NCI-H526 treated with DMSO at 0.1 percent for 48 hours (cell line): ENCODE results near the gene RASGEF1B.

Experiments
- DNase-seq: peaks from one replicate; lab custom pipeline; 2025; lab: John Stamatoyannopoulos, UW

Gene RASGEF1B

GRCh38 chr4:81471588-81472280, at the start of gene RASGEF1B:
Gene RASGEF1B, minus strand, starts transcription at chr4:81471907. Its CDS starts 12,399 bp downstream, at chr4:81459508.
- peak; percentile 50 for DNase-seq

GRCh38 chr4:81519856-81520255, 48.1 kb upstream of the RASGEF1B start:
- no peak for DNase-seq

DNA sequence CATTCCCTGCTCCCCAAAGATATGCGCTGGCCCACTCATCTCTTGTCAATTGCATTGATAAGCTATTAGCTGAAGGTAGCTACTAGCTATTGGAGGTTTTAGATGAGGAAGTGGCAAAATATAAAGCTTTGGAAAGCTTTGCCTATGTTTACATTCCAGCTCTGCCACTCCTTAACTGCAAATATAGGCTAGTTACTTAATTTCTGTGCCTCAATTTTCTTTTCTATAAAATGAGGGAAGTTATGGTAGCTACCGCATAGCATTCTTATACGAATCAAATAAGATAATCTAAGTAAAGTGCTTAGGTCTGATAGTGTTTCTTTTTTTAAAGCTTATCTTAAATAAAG, 47.7 kb upstream of the RASGEF1B start:
- DNase-seq: no peak

DNA sequence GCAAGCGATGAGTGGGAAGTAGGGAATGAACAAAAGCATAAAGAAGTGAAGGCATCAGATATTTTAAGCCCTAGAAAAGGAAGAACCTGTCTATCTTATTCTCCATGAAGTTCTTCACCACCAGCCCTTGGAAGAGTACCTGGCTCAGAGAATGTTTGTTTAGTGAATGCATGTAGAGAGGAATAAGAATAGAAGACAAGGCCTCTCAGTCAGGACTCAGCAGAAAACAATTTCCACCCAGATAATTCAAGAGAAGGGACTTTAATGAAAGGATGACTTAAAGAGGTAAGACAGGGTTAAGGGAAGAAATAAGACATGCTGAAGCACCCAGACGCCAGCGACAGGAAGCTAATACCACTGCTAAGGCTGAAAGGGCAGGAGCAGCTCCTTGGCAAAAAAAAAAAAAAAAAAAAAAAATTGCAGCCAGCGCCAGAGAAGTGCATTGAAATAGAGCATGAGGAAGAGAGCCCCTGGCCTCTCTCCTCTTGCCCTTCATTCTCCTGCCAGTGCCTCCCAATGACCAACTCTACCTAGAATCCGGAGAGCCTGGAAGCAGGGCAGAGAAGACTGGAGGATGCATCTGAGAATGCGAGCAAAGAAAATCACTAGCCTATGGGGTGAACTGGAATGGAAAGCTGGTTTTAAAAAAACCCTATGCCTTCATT, 47.2 kb upstream of the RASGEF1B start:
- DNase-seq: no peak

- no peak for DNase-seq
These were observed 44.5 kb upstream of the RASGEF1B start for GRCh38 chr4:81516241-81516640.

- DNase-seq: no peak
These were observed 41.2 kb upstream of the RASGEF1B start for GRCh38 chr4:81512757-81513501.

GRCh38 chr4:81512001-81512756, 40.5 kb upstream of the RASGEF1B start:
- no peak for DNase-seq

- no peak for DNase-seq
These were observed 39.0 kb upstream of the RASGEF1B start for GRCh38 chr4:81510643-81511178.

DNA sequence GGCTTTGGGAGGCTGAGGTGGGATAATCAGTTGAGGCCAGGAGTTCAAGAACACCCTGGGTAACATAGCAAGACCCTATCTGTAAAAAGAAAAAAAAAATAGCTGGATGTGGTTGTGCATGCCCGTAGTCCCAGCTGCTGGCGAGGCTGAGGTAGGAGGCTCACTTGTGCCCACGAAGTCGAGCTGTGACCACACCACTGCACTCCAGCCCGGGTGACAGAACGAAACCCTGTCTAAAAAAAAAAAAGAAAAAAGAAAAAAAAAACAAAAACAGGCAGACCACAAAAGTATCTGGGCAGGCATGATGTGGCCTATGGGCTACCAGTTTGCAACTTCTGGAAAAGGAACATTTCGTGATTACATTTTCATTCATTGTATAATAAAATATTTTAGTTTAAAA, 38.1 kb upstream of the RASGEF1B start:
- no peak for DNase-seq

DNA sequence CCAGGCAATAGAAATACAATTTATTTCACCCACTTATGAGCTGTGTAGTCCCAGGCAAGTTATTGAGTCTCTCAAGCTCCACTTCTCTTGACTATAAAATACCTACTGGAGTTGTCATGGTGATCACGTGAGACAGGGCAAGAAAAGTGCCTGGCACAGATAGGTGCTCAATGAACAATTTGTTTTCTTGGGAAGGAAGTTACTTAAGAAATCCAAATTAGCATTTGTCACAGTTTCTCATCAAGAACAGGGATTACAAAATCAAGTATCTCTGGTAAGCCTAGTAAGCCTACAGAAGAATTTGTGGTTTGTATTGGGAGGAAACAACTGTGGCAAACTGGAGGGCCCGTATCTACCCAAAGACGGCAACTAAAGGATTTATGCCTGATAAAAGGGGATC, 37.5 kb upstream of the RASGEF1B start:
- no peak for DNase-seq

- no peak for DNase-seq
These were observed 36.9 kb upstream of the RASGEF1B start for GRCh38 chr4:81508411-81509185.

- no peak for DNase-seq
These were observed 35.8 kb upstream of the RASGEF1B start for GRCh38 chr4:81507530-81507929.

DNA sequence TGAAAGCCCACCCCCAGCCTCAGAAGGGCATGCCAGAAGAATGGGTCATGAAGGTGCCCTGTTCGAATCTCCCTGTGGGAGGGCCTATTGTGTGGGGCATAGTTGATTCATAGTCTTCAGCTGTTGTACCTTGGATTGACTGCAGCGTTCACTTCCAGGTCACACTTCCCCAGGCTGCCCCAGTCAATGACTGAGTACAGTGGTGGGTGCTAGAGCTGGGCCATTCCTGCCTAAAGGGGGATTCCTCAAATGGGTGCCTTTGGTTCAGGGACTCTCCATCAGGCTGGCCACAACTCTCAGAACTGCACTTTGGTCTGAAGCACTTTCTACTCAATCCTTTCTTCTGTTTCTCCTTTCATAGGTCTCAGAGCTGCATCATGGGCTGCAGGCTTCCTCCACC, 35.0 kb upstream of the RASGEF1B start:
- DNase-seq: no peak

GRCh38 chr4:81505726-81506125, 34.0 kb upstream of the RASGEF1B start:
- no peak for DNase-seq

GRCh38 chr4:81505004-81505598, 33.4 kb upstream of the RASGEF1B start:
- no peak for DNase-seq

- DNase-seq: no peak
These were observed 32.7 kb upstream of the RASGEF1B start for GRCh38 chr4:81504112-81505003.

GRCh38 chr4:81503586-81503985, 31.9 kb upstream of the RASGEF1B start:
- DNase-seq: no peak

DNA sequence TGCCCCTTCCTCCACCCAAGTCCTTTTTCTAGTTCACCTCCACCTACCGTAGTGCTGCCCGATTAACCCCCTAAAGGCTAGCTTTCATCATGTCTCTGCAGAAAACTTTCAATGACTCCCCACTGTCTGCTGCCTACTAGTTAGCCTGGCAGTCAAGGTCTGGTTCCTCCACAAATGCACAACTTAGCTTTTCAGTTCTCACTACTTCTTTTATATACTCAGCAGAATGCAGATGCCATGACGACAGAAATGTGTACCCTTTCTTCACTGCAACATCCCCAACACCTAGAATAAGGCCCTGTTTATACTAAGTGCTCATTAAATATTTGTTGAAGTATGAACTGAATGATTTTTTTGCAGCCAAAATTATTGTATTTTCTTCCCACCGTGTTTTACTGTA, 30.9 kb upstream of the RASGEF1B start:
- no peak for DNase-seq

DNA sequence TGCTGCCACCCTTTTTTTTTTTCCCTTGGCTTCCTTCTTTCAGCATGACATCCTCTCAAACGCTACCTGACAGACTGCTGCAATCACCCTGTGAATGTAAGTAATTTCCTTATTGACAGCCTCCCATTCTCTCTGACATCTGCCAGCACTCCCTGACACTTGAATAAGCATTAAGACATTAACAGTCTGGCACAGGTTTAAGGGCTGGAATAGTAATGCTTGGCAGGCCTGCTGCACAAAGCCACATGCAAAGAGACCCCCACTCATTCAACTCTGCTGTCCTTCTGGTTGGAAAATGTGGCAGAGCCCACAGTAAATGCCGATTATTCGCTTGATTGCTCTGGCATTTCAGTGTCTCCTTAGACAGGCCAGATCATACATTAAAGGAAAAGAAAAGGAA, 28.1 kb upstream of the RASGEF1B start:
- no peak for DNase-seq

GRCh38 chr4:81498551-81499099, 26.9 kb upstream of the RASGEF1B start:
- DNase-seq: no peak
